ENCODE data around the gene SPAG16.

The SPAG16 gene

GRCh38 chr2:214192711-214193110 is 908.4 kb downstream of the SPAG16 start:
- no peak overlapping the region for H3K9ac ChIP-seq (ENCODE audit: low read length)
- H3K4me2 ChIP-seq (ENCODE audit: low read length), result no peak overlapping the region
- no peaks in the 10 kb centered on the region for H3K9me3 ChIP-seq (ENCODE audit: low read length)
- no peak for TF ChIP-seq CTCF (IDR thresholded peaks at IDR 0.05; ENCODE audit: low read length)
- no peak for TF ChIP-seq EZH2 (IDR thresholded peaks at IDR 0.05; ENCODE audit: borderline replicate concordance, low read length)
- no peaks in the 10 kb centered on the region for H4K20me1 ChIP-seq (ENCODE audit: insufficient read depth, low read length)
- no peaks in the 10 kb centered on the region for H3F3A ChIP-seq (ENCODE audit: insufficient read depth, low read length)
- H3K36me3 ChIP-seq (ENCODE audit: insufficient read depth, low read length), result no peaks in the 10 kb centered on the region
- no peaks in the 10 kb centered on the region for H3K79me2 ChIP-seq (ENCODE audit: insufficient read depth, low read length)
- no peaks in the 10 kb centered on the region for H3K4me1 ChIP-seq (ENCODE audit: insufficient read depth, low read length, severe bottlenecking)
- no peak overlapping the region for H2AFZ ChIP-seq (ENCODE audit: low read length)
- H3K9me2 ChIP-seq (ENCODE audit: low read depth, low read length), result no peaks in the 10 kb centered on the region
- H3K4me3 ChIP-seq (ENCODE audit: low read depth, low read length, poor library complexity, severe bottlenecking), result no peak overlapping the region
- H3K27me3 ChIP-seq (ENCODE audit: insufficient read depth, low read length), result no peaks in the 10 kb centered on the region
- H3K27ac ChIP-seq (ENCODE audit: low read depth, low read length, poor library complexity, severe bottlenecking), result no peak overlapping the region

GRCh38 chr2:214193943-214194342 is 909.7 kb downstream of the SPAG16 start:
- Histone ChIP-seq H3K9ac (ENCODE audit: low read length) (no peak overlapping the region), H4K20me1 (ENCODE audit: insufficient read depth, low read length) (no peaks in the 10 kb centered on the region), H2AFZ (ENCODE audit: low read length) (no peak overlapping the region), H3K27ac (ENCODE audit: low read depth, low read length, poor library complexity, severe bottlenecking) (no peak overlapping the region), H3K79me2 (ENCODE audit: insufficient read depth, low read length) (no peaks in the 10 kb centered on the region), H3K9me3 (ENCODE audit: low read length) (no peaks in the 10 kb centered on the region), H3K36me3 (ENCODE audit: insufficient read depth, low read length) (no peaks in the 10 kb centered on the region), H3K4me2 (ENCODE audit: low read length) (no peak overlapping the region), H3K4me1 (ENCODE audit: insufficient read depth, low read length, severe bottlenecking) (no peaks in the 10 kb centered on the region), H3K4me3 (ENCODE audit: low read depth, low read length, poor library complexity, severe bottlenecking) (no peak overlapping the region), H3F3A (ENCODE audit: insufficient read depth, low read length) (no peaks in the 10 kb centered on the region), H3K9me2 (ENCODE audit: low read depth, low read length) (no peaks in the 10 kb centered on the region), H3K27me3 (ENCODE audit: insufficient read depth, low read length) (no peaks in the 10 kb centered on the region)
- no peak for TF ChIP-seq CTCF (IDR thresholded peaks at IDR 0.05; ENCODE audit: low read length)
- TF ChIP-seq EZH2 (IDR thresholded peaks at IDR 0.05; ENCODE audit: borderline replicate concordance, low read length), result no peak

GRCh38 chr2:214196260-214196659 is 912.0 kb downstream of the SPAG16 start:
- H3K4me2 ChIP-seq (ENCODE audit: low read length), result no peak overlapping the region
- TF ChIP-seq CTCF (IDR thresholded peaks at IDR 0.05; ENCODE audit: low read length) (no peak), EZH2 (IDR thresholded peaks at IDR 0.05; ENCODE audit: borderline replicate concordance, low read length) (no peak)
- H3K27me3 ChIP-seq (ENCODE audit: insufficient read depth, low read length), result no peaks in the 10 kb centered on the region

More at GRCh38 chr2:214196260-214196659, 912.0 kb downstream of the SPAG16 start:
- Histone ChIP-seq H3K9me2 (ENCODE audit: low read depth, low read length) (no peaks in the 10 kb centered on the region), H3K9me3 (ENCODE audit: low read length) (no peaks in the 10 kb centered on the region), H3K9ac (ENCODE audit: low read length) (no peak overlapping the region), H3K27ac (ENCODE audit: low read depth, low read length, poor library complexity, severe bottlenecking) (no peak overlapping the region), H3K4me1 (ENCODE audit: insufficient read depth, low read length, severe bottlenecking) (no peaks in the 10 kb centered on the region), H3K36me3 (ENCODE audit: insufficient read depth, low read length) (no peaks in the 10 kb centered on the region), H2AFZ (ENCODE audit: low read length) (no peak overlapping the region), H3F3A (ENCODE audit: insufficient read depth, low read length) (no peaks in the 10 kb centered on the region), H3K79me2 (ENCODE audit: insufficient read depth, low read length) (no peaks in the 10 kb centered on the region), H3K4me3 (ENCODE audit: low read depth, low read length, poor library complexity, severe bottlenecking) (no peak overlapping the region), H4K20me1 (ENCODE audit: insufficient read depth, low read length) (no peaks in the 10 kb centered on the region)

All from OCI-LY1 (cell line).